ENCODE results near the gene NDUFS2. TPM values are rescaled to one million over a fixed set of nuclear protein-coding genes. Genes with fewer than 3 reads are reported as not detected.

The NDUFS2 gene
- total RNA-seq, 2 donors from 2014 or later = 148 to 311 TPM

GRCh38 chr1:161216945-161217712 lies 15.0 kb downstream of the NDUFS2 start:
- TF ChIP-seq CTCF (IDR thresholded peaks at IDR 0.05) = no peak
- DNase-seq (ENCODE audit: low spot score) = peak; percentile 76
- peaks cover 33% of the 10 kb centered on the region for H3K36me3 ChIP-seq
- peak overlapping the region; percentile 83 to 85 for H3K27ac ChIP-seq
- H3K9me3 ChIP-seq = no peaks in the 10 kb centered on the region
- H3K27me3 ChIP-seq = no peaks in the 10 kb centered on the region
- peaks cover 0 to 7% of the 10 kb centered on the region in 2 donors for H3K4me1 ChIP-seq
- H3K4me3 ChIP-seq = peak overlapping the region; percentile 4 to 32

GRCh38 chr1:161217831-161218230 lies 15.7 kb downstream of the NDUFS2 start:
- H3K4me1 ChIP-seq = peaks cover 0 to 7% of the 10 kb centered on the region in 2 donors
- H3K4me3 ChIP-seq = peak overlapping the region in 1 of 2 donors; percentile 27
- no peak for TF ChIP-seq CTCF (IDR thresholded peaks at IDR 0.05)
- peaks cover 26% of the 10 kb centered on the region for H3K36me3 ChIP-seq
- no peaks in the 10 kb centered on the region for H3K9me3 ChIP-seq
- peak overlapping the region; percentile 83 to 85 for H3K27ac ChIP-seq
- no peak for DNase-seq (ENCODE audit: low spot score)
- H3K27me3 ChIP-seq = no peaks in the 10 kb centered on the region

GRCh38 chr1:161218301-161219077 lies 16.3 kb downstream of the NDUFS2 start:
- TF ChIP-seq CTCF (IDR thresholded peaks at IDR 0.05) = no peak
- H3K4me3 ChIP-seq = no peak overlapping the region
- peaks cover 20% of the 10 kb centered on the region for H3K36me3 ChIP-seq
- no peak for DNase-seq (ENCODE audit: low spot score)
- H3K27me3 ChIP-seq = no peaks in the 10 kb centered on the region
- H3K9me3 ChIP-seq = no peaks in the 10 kb centered on the region
- peaks cover 0 to 7% of the 10 kb centered on the region in 2 donors for H3K4me1 ChIP-seq
- peak overlapping the region in 1 of 2 donors; percentile 83 for H3K27ac ChIP-seq

GRCh38 chr1:161219078-161219892 lies 17.1 kb downstream of the NDUFS2 start:
- no peaks in the 10 kb centered on the region for H3K27me3 ChIP-seq
- peaks cover 12% of the 10 kb centered on the region for H3K36me3 ChIP-seq
- H3K27ac ChIP-seq = no peak overlapping the region
- H3K4me1 ChIP-seq = peaks cover 0 to 7% of the 10 kb centered on the region in 2 donors
- no peak for TF ChIP-seq CTCF (IDR thresholded peaks at IDR 0.05)
- H3K4me3 ChIP-seq = no peak overlapping the region
- no peak for DNase-seq (ENCODE audit: low spot score)
- H3K9me3 ChIP-seq = no peaks in the 10 kb centered on the region

- Histone ChIP-seq H3K9me3 (no peaks in the 10 kb centered on the region), H3K27ac (no peak overlapping the region), H3K27me3 (no peaks in the 10 kb centered on the region), H3K36me3 (peaks cover 5% of the 10 kb centered on the region), H3K4me3 (no peak overlapping the region), H3K4me1 (peaks cover 0 to 8% of the 10 kb centered on the region in 2 donors)
- no peak for TF ChIP-seq CTCF (IDR thresholded peaks at IDR 0.05)
- no peak for DNase-seq (ENCODE audit: low spot score)
Measured at GRCh38 chr1:161220002-161220401, 17.8 kb downstream of the NDUFS2 start.
